Memory B cell (primary cell): ENCODE results near the gene CNTN2.

Source experiments
- ATAC-seq: fragments of 150-1000 bp; cut with Tn5 transposase; 2 replicates; pipeline ENCODE4 v1.10.0; 2021; ENCODE audit warnings: low read depth, mild to moderate bottlenecking, moderate library complexity
- DNase-seq, 2 donors: peaks; one replicate each; pipeline ENCODE4 v3.0.0; 2022; ENCODE audit warnings: low spot score in 2 of 2
- H3K27ac Mint-ChIP-seq: one replicate; pipeline ENCODE4 v1.8.0; 2022; ENCODE audit warnings: mild to moderate bottlenecking, moderate library complexity, mixed read lengths
- H3K27me3 Mint-ChIP-seq: one replicate; pipeline ENCODE4 v1.8.0; 2022; ENCODE audit warnings: mixed read lengths
- H3K36me3 Mint-ChIP-seq: one replicate; pipeline ENCODE4 v1.8.0; 2022; ENCODE audit warnings: mild to moderate bottlenecking, mixed read lengths
- H3K4me1 Mint-ChIP-seq: one replicate; pipeline ENCODE4 v1.8.0; 2022; ENCODE audit warnings: mixed read lengths
- H3K4me3 Mint-ChIP-seq: one replicate; pipeline ENCODE4 v1.8.0; 2022; ENCODE audit warnings: mild to moderate bottlenecking, moderate library complexity, mixed read lengths
- H3K9me3 Mint-ChIP-seq: one replicate; pipeline ENCODE4 v1.8.0; 2022; ENCODE audit warnings: mixed read lengths

The CNTN2 gene

DNA sequence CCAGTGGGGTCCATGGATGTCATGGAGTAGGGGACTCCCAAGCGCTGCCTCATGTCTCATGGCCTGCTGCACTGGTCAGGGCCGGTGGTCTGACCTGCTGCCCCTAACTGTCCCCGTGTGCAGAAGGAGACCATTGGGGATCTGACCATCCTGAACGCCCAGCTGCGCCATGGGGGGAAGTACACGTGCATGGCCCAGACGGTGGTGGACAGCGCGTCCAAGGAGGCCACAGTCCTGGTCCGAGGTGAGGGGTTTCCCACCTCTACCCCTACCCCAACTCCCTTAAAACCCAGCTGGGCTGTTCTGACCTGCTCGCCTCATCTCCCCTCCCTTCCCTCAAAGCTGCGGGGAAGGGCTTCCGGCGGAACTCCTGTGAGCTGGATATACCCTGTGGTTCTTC lies 22.7 kb downstream of the CNTN2 start:
- Mint-ChIP-seq H3K4me3 (no peak overlapping the region), H3K27ac (no peak overlapping the region), H3K36me3 (no peaks in the 10 kb centered on the region), H3K4me1 (peaks cover 2% of the 10 kb centered on the region), H3K27me3 (peaks cover 2% of the 10 kb centered on the region), H3K9me3 (no peaks in the 10 kb centered on the region)
- ATAC-seq (no peak), DNase-seq (no peak)

DNA sequence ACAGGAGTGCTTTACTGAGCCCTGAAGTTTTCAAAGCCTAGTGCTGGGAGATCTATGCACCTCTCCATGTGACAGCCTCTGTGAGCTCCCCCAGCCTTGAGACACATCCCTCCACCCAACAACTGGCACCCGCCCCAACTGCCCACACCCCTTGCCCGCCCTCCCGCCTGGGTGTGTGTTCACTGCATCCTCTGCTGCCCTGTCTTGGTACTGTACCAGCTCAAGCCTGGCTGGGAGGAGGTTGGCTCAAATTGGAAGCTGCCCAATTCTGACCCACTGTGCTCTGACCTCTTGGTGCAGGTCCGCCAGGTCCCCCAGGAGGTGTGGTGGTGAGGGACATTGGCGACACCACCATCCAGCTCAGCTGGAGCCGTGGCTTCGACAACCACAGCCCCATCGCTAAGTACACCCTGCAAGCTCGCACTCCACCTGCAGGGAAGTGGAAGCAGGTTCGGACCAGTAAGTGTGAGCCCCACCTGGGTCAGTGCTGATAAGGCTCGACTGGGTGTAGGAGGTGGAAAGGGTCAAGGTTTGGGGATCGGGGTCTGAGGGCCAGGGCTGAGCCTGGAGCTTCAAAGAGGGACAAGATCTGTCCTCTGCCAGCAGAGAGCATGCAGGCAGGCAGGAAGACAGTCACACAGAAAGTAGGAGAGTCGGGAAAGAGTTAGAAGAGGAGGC lies 23.3 kb downstream of the CNTN2 start:
- Mint-ChIP-seq H3K4me1 (peaks cover 2% of the 10 kb centered on the region), H3K27me3 (peaks cover 2% of the 10 kb centered on the region), H3K9me3 (no peaks in the 10 kb centered on the region), H3K27ac (no peak overlapping the region), H3K36me3 (no peaks in the 10 kb centered on the region), H3K4me3 (no peak overlapping the region)
- DNase-seq = no peak
- no peak for ATAC-seq

DNA sequence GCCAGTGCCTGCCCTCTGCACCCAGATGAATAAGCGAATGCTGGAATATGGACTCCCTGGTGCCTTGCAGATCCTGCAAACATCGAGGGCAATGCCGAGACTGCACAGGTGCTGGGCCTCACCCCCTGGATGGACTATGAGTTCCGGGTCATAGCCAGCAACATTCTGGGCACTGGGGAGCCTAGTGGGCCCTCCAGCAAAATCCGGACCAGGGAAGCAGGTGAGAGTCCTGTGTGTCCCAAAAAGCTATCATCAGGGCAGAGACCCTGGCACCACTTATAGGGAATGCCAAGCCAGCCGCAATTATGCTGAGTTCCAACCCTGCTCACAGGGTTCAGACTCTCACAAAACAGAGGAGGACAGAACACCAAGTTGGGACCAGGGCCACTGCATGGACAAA lies 24.0 kb downstream of the CNTN2 start:
- H3K4me3 Mint-ChIP-seq = no peak overlapping the region
- ATAC-seq (no peak), DNase-seq (no peak)
- no peaks in the 10 kb centered on the region for H3K4me1 Mint-ChIP-seq
- peaks cover 2% of the 10 kb centered on the region for H3K27me3 Mint-ChIP-seq
- H3K27ac Mint-ChIP-seq = no peak overlapping the region
- no peaks in the 10 kb centered on the region for H3K9me3 Mint-ChIP-seq
- H3K36me3 Mint-ChIP-seq = no peaks in the 10 kb centered on the region

DNA sequence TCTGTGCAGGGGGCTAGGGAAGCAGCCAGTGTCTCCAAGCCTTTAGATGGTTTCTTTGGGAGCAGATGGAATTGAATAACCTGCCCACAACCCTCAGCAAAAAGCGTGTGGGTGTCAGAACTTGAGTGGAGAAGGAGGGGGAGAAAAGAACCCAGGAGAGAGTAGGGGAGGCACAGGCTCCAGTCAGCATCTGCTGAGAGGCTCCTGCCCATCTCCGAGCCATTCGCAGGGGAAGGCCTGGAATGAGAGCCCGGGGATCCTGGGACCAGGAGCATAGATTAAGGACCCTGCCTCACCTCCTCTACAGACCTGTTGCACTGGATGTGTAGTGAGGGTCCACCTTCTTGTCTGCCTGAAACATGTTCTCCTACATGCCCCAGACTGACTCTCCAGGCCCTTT lies 25.0 kb downstream of the CNTN2 start:
- no peak for DNase-seq
- H3K4me3 Mint-ChIP-seq = no peak overlapping the region

DNA sequence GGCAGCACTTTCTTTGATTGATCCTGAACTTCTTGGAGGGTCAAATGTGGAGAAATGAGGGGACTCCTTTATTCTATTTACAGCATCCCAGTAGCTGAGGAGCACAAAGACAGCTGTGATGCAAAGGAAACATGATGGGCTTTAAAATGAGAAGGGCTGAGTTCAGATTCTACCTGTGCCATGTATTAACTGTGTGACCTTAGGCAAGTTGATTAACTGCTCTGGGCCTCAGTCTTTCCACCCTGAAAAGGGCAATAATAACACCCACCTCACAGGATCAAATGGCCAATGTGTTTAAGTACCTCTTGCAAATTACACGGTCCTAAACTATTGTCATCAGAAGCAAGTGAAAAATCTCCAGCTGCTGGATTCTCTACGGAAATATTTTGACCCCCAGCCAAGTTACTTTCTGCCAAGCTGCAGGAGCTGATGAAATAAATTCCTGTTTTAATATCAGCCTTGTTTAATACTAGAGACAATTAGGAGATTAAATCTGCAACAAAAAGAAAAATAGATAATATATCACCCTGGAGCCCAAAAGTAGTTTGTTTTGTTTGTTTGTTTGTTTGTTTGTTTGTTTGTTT lies 25.5 kb downstream of the CNTN2 start:
- no peaks in the 10 kb centered on the region for H3K9me3 Mint-ChIP-seq
- H3K36me3 Mint-ChIP-seq = no peaks in the 10 kb centered on the region
- H3K4me1 Mint-ChIP-seq = no peaks in the 10 kb centered on the region
- no peak overlapping the region for H3K4me3 Mint-ChIP-seq
- DNase-seq = no peak
- no peak for ATAC-seq
- H3K27me3 Mint-ChIP-seq = peaks cover 2% of the 10 kb centered on the region
- H3K27ac Mint-ChIP-seq = no peak overlapping the region

More for the DNA sequence above, 25.0 kb downstream of the CNTN2 start:
- Mint-ChIP-seq H3K36me3 (no peaks in the 10 kb centered on the region), H3K27me3 (peaks cover 2% of the 10 kb centered on the region), H3K9me3 (no peaks in the 10 kb centered on the region), H3K4me1 (no peaks in the 10 kb centered on the region), H3K27ac (no peak overlapping the region)
- no peak for ATAC-seq

DNA sequence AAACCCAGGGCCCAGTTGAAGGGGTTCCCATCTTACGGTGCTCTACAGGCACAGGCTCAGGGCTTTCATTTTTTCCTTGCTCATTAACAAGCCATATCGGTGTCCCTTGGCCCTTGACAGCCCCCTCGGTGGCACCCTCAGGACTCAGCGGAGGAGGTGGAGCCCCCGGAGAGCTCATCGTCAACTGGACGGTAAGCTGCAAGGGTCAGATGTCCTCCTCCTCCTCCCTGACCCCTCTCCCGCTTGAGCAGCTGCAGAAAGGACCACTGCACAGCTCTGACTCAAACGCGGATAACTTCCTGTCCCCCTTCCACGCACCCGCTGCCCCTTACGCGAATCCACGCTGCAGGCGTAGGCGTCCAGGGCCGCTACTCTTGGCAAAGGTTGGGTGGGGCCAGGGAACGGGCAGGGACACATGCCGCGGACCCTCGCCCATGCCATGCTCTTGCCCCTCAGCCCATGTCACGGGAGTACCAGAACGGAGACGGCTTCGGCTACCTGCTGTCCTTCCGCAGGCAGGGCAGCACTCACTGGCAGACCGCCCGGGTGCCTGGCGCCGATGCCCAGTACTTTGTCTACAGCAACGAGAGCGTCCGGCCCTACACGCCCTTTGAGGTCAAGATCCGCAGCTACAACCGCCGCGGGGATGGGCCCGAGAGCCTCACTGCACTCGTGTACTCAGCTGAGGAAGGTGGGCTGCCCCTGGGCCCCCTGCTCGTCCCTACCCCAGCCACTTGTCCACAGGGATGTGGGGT lies 26.5 kb downstream of the CNTN2 start:
- DNase-seq = no peak
- Mint-ChIP-seq H3K9me3 (no peaks in the 10 kb centered on the region), H3K36me3 (no peaks in the 10 kb centered on the region), H3K4me3 (no peak overlapping the region), H3K27ac (no peak overlapping the region), H3K4me1 (no peaks in the 10 kb centered on the region), H3K27me3 (peaks cover 2% of the 10 kb centered on the region)
- ATAC-seq = no peak

DNA sequence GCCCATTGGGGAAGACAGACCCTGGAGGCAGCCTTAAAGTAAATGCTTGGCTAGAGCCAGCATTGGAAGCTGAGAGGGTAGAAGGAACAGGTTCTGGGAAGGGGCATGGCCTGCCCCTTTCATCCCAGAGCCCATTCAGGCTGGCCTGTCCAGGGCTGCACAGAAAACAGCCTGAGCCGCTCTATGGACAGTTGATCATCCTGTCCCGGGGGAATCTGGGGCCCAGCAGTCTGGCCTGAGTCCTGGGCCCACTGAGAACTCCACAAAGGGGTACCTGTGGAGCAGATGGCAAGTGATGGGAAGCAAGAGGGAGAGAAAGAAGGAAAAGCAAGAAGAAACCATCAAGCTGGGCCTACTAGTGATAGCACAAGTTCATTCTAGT lies 28.0 kb downstream of the CNTN2 start:
- H3K4me3 Mint-ChIP-seq = no peak overlapping the region
- DNase-seq (no peak), ATAC-seq (no peak)
- no peaks in the 10 kb centered on the region for H3K4me1 Mint-ChIP-seq
- H3K9me3 Mint-ChIP-seq = no peaks in the 10 kb centered on the region
- H3K27ac Mint-ChIP-seq = no peak overlapping the region
- H3K36me3 Mint-ChIP-seq = no peaks in the 10 kb centered on the region
- H3K27me3 Mint-ChIP-seq = peaks cover 2% of the 10 kb centered on the region

DNA sequence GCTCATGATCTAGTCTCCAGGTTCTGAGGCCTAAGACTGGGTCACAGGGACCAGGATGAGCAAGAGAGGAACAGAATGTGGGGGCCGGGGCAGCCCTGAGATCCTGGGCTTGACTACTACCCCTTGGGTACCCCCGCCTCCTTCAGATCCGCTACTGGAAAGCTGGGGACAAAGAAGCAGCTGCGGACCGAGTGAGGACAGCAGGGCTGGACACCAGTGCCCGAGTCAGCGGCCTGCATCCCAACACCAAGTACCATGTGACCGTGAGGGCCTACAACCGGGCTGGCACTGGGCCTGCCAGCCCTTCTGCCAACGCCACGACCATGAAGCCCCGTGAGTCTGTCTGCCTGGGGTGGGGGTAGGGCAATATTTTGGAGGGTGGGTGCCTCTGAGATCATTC lies 28.8 kb downstream of the CNTN2 start:
- no peak overlapping the region for H3K27ac Mint-ChIP-seq
- no peak for DNase-seq
- H3K4me1 Mint-ChIP-seq = no peaks in the 10 kb centered on the region
- H3K4me3 Mint-ChIP-seq = no peak overlapping the region
- no peaks in the 10 kb centered on the region for H3K36me3 Mint-ChIP-seq
- no peaks in the 10 kb centered on the region for H3K27me3 Mint-ChIP-seq
- ATAC-seq = no peak
- H3K9me3 Mint-ChIP-seq = no peaks in the 10 kb centered on the region

DNA sequence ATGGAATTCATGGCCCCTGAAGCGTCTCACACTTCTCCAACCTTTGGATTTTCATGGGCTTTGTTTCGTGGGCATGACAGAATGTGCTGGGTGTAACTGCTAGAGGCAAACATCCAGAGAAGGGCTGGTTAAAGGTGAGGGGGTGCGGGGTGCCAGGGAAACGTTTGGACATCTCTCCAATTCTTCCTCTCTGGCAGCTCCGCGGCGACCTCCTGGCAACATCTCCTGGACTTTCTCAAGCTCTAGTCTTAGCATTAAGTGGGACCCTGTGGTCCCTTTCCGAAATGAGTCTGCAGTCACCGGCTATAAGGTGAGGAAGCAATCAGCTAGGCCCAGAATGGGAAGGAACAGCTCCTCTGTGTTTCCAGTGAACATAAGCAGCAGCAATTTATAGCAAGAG lies 29.3 kb downstream of the CNTN2 start:
- ATAC-seq = no peak
- DNase-seq = no peak
- H3K9me3 Mint-ChIP-seq = no peaks in the 10 kb centered on the region

DNA sequence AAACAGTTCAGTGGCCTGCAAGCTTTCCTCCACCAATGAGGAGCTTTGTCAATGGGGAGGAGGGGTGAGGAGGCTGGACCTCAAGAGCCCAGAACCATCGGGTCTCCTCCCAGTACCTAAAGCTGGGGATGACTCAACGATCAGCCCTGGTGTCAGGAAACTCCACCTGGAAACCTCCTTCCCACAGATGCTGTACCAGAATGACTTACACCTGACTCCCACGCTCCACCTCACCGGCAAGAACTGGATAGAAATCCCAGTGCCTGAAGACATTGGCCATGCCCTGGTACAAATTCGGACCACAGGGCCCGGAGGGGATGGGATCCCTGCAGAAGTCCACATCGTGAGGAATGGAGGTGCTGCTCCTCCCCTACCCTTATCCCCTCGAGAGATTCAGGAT lies 29.9 kb downstream of the CNTN2 start:
- Mint-ChIP-seq H3K27ac (no peak overlapping the region), H3K36me3 (no peaks in the 10 kb centered on the region), H3K27me3 (no peaks in the 10 kb centered on the region), H3K4me1 (no peaks in the 10 kb centered on the region), H3K4me3 (no peak overlapping the region), H3K9me3 (no peaks in the 10 kb centered on the region)
- no peak for ATAC-seq
- no peak for DNase-seq

More for the DNA sequence above, 29.3 kb downstream of the CNTN2 start:
- no peak overlapping the region for H3K4me3 Mint-ChIP-seq
- H3K4me1 Mint-ChIP-seq = no peaks in the 10 kb centered on the region
- no peak overlapping the region for H3K27ac Mint-ChIP-seq
- no peaks in the 10 kb centered on the region for H3K27me3 Mint-ChIP-seq
- H3K36me3 Mint-ChIP-seq = no peaks in the 10 kb centered on the region

DNA sequence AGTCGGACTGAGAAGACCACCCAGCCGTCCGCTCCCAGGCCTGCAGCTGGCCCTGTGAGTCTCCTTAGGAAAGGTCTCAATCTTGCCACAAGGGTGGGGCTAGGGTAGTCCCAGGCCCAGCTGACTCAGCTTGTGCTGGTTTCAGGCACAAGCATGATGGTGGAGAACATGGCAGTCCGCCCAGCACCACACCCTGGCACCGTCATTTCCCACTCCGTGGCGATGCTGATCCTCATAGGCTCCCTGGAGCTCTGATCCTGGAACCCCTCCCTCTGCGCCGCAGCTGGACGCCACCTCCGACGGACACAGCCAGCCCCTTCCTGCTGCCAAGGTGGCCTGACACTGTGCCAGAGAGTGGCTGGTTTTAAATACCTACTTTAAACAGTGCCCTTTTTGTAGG lies 30.5 kb downstream of the CNTN2 start:
- Mint-ChIP-seq H3K27me3 (no peaks in the 10 kb centered on the region), H3K4me1 (no peaks in the 10 kb centered on the region), H3K36me3 (no peaks in the 10 kb centered on the region), H3K9me3 (no peaks in the 10 kb centered on the region), H3K27ac (no peak overlapping the region), H3K4me3 (no peak overlapping the region)
- DNase-seq (no peak), ATAC-seq (no peak)

DNA sequence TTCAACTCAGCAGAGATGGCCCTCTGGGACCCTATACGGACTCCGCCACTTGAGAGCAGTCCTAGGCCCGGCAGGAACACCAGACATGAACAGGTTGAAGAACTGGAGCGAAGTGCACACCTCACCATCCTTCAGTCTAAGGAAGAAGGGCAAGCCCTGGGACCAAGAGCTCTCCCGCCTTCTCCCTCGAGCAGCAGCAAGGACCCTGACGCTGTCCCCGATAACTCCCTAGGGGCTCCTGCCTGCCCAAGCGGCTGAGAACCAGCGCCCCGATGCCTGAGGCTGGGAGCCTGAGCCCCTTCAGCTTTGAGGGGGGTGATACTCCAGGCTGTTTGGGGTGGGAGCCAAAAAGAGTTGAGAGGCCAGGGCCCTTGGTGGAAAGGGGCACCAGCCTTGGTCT lies 31.1 kb downstream of the CNTN2 start:
- no peaks in the 10 kb centered on the region for H3K36me3 Mint-ChIP-seq
- ATAC-seq = no peak
- H3K4me3 Mint-ChIP-seq = no peak overlapping the region
- no peak overlapping the region for H3K27ac Mint-ChIP-seq
- H3K9me3 Mint-ChIP-seq = no peaks in the 10 kb centered on the region
- H3K4me1 Mint-ChIP-seq = no peaks in the 10 kb centered on the region
- DNase-seq = no peak
- H3K27me3 Mint-ChIP-seq = no peaks in the 10 kb centered on the region

DNA sequence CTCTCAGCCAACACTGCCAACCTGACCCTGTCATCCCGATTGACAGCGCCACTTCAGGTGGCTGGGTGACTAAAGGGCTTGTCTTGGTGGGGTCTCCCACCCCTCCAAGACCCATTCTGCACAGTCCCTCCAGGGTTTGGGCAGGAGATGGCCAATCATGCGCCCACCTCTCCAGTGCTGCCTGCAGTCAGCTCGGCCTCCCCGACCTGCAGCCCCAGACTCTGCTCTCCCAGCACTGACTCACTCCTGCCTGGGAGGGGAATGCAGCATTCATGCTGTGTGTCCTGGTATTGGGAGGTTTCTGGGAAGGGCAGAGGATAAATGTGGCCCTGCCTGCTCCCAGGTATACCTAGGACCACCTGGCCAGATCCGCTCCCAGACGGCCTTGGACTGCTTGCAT lies 31.5 kb downstream of the CNTN2 start:
- H3K36me3 Mint-ChIP-seq = no peaks in the 10 kb centered on the region
- ATAC-seq = no peak
- H3K27ac Mint-ChIP-seq = no peak overlapping the region
- no peaks in the 10 kb centered on the region for H3K9me3 Mint-ChIP-seq
- no peaks in the 10 kb centered on the region for H3K27me3 Mint-ChIP-seq
- no peak for DNase-seq
- no peak overlapping the region for H3K4me3 Mint-ChIP-seq
- no peaks in the 10 kb centered on the region for H3K4me1 Mint-ChIP-seq

DNA sequence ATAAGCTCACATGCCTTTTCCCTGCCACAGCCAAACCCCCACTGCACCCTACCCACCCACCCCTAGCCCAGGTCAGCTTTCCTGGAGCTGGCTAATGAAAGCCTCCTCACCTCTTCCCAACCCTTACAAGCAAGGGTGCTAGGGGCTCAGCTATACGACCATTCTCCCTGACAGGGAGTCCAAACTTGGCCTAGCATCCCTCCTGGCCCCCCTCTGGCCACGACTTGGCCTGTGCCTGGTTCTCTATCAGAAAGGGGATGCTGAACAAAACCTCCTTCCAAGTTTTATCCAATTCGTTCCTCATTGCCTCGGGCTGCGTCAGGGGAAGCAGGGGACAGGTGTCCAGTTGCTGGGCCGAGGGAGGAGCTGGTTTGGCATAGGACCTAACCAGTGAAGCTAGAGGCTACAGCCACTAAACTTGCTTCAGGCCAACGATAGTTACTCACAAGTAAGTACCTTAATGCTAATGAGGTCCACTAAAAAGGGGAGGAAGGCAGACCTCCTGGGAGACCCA lies 32.7 kb downstream of the CNTN2 start:
- no peaks in the 10 kb centered on the region for H3K9me3 Mint-ChIP-seq
- H3K4me3 Mint-ChIP-seq = no peak overlapping the region
- no peaks in the 10 kb centered on the region for H3K36me3 Mint-ChIP-seq
- H3K27me3 Mint-ChIP-seq = no peaks in the 10 kb centered on the region
- H3K27ac Mint-ChIP-seq = no peak overlapping the region
- no peak for DNase-seq
- ATAC-seq = no peak
- H3K4me1 Mint-ChIP-seq = no peaks in the 10 kb centered on the region
